Epithelial cell of esophagus (primary cell): ENCODE measurements around the gene TRABD.

Source experiments
- DNase-seq: peaks from one replicate; pipeline ENCODE4 v3.0.0; 2010; ENCODE audit warnings: low read depth
- H3K4me3 ChIP-seq: 2 replicates; pipeline ENCODE4 v1.5.1; 2011; ENCODE audit warnings: mild to moderate bottlenecking, low read length, control low read depth
- CTCF ChIP-seq: IDR thresholded peaks from 2 replicates; pipeline ENCODE4 v1.5.1; 2011; ENCODE audit warnings: low read depth, mild to moderate bottlenecking, low read length, control low read depth, inconsistent platforms; ENCODE audit not compliant: insufficient read depth; ENCODE audit errors: missing control alignments

The TRABD gene

GRCh38 chr22:50148166-50148500 is 37.6 kb upstream of the TRABD start:
- H3K4me3 ChIP-seq: no peak overlapping the region
- TF ChIP-seq CTCF: no peak
- no peak for DNase-seq

- TF ChIP-seq CTCF: peak; percentile 94
- H3K4me3 ChIP-seq: no peak overlapping the region
- peak; percentile 96 for DNase-seq
Observed at GRCh38 chr22:50148991-50149721, 36.6 kb upstream of the TRABD start.

GRCh38 chr22:50150161-50151129 is 35.3 kb upstream of the TRABD start:
- DNase-seq: peak; percentile 22
- no peak overlapping the region for H3K4me3 ChIP-seq
- no peak for TF ChIP-seq CTCF

- no peak for TF ChIP-seq CTCF
- H3K4me3 ChIP-seq: no peak overlapping the region
- DNase-seq: no peak
Observed at GRCh38 chr22:50151571-50152537, 33.9 kb upstream of the TRABD start.

DNA sequence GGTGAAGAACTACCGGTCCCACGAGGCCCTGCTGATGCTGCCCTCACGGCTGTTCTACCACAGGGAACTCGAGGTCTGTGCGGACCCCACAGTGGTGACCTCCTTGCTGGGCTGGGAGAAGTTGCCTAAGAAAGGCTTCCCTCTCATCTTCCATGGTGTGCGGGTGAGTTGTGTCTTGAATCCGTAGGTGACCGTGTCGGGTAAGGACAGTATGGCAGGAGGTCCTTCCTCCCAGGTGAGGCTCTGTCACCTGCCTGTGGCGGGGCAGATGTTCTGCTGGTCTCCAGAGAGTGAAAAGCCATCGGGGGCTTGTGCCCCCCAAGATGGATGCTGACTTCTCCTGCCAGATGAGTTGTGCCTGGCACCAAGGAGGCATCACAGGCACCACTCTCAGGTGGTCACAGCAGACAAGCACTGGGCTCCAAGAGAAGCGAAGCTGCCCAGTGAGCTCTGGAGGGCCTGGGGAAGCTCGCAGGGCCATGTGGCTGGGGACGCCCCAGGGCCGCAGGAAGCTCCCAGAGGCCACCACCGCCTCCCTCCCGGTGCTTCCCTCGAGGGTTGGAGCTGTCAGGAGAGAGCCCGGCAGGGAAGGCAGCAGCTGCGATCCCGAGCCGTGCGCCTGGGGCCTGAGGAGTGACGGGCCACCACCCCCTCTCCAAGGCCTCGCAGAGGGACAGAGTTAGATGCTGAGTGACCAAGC is 32.5 kb upstream of the TRABD start:
- no peak for TF ChIP-seq CTCF
- H3K4me3 ChIP-seq: no peak overlapping the region
- DNase-seq: no peak

DNA sequence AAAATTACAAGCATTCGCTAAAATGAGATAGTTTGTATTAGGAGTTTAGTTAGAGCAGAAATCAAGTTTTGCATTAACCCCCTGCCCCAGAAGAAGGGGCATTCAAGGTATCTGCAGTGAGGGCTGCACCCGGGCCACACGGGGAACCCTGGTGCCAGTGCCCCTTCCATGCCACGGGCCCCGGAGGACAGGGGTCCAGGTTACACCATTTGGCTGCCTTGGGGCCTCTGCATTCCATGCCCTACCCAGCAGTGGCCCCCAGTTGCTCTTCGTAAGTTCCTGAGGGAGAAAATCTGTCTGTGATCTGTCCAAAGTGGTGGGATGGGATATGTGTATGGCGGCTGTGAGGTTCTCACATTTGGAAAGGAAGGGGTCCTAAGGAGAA is 32.0 kb upstream of the TRABD start:
- no peak overlapping the region for H3K4me3 ChIP-seq
- TF ChIP-seq CTCF: no peak
- DNase-seq: no peak
